ENCODE data around the gene HOXD12.

HOXD12 gene

GRCh38 chr2:176084611-176085119 is 14.9 kb upstream of the HOXD12 start:
- H3K27me3 ChIP-seq (ENCODE audit: control insufficient read depth in 1 of 2, insufficient read depth in 1 of 2, low read length in 2 of 2), result peaks cover 95 to 97% of the 10 kb centered on the region in 2 experiments
- no peak overlapping the region for H2BK120ac ChIP-seq (ENCODE audit: low read depth, low read length)
- H3K18ac ChIP-seq (ENCODE audit: low read depth in 1 of 2, low read length in 2 of 2), result no peak overlapping the region
- H4K8ac ChIP-seq (ENCODE audit: low read length), result no peak overlapping the region
- H3K4ac ChIP-seq (ENCODE audit: low read depth in 1 of 2, low read length in 2 of 2), result no peak overlapping the region
- no peaks in the 10 kb centered on the region for H3K9me3 ChIP-seq (ENCODE audit: control insufficient read depth, low read length)
- H3K79me1 ChIP-seq (replicated peaks; ENCODE audit: low read length, poor library complexity, severe bottlenecking), result no peaks in the 10 kb centered on the region
- no peak overlapping the region for H3K9ac ChIP-seq (ENCODE audit: low read length)
- no peak overlapping the region for H2AK5ac ChIP-seq (ENCODE audit: low read length, severe bottlenecking)
- no peak overlapping the region for H3K14ac ChIP-seq (ENCODE audit: low read length in 2 of 2)
- no peak overlapping the region for H2BK12ac ChIP-seq (ENCODE audit: low read length in 2 of 2)
- no peak overlapping the region for H4K91ac ChIP-seq (ENCODE audit: low read length)
- H3K4me1 ChIP-seq (ENCODE audit: control insufficient read depth, insufficient read depth, low read depth, low read length), result peaks cover 34% of the 10 kb centered on the region
- H2BK15ac ChIP-seq (ENCODE audit: low read depth, poor library complexity, severe bottlenecking), result no peak overlapping the region
- H2BK5ac ChIP-seq (ENCODE audit: low read depth, low read length, poor library complexity, severe bottlenecking), result no peak overlapping the region
- H3K4me3 ChIP-seq (ENCODE audit: insufficient read depth in 1 of 2, low read depth in 1 of 2, low read length in 2 of 2), result no peak overlapping the region
- H3K4me2 ChIP-seq (ENCODE audit: low read length, poor library complexity, severe bottlenecking), result no peak overlapping the region
- H3K23ac ChIP-seq (ENCODE audit: low read length in 2 of 2), result no peak overlapping the region
- peaks cover 0 to 3% of the 10 kb centered on the region in 2 experiments for H3K36me3 ChIP-seq (ENCODE audit: control insufficient read depth in 1 of 2, insufficient read depth in 2 of 2, low read depth in 1 of 2, low read length in 2 of 2)
- no peak for DNase-seq
- H3K27ac ChIP-seq (ENCODE audit: low read length, poor library complexity, severe bottlenecking), result no peak overlapping the region
- H2AFZ ChIP-seq (ENCODE audit: low read depth, low read length), result no peak overlapping the region
- WGBS, result 1% methylated on average over 26 of the region's 26 CpGs

DNA sequence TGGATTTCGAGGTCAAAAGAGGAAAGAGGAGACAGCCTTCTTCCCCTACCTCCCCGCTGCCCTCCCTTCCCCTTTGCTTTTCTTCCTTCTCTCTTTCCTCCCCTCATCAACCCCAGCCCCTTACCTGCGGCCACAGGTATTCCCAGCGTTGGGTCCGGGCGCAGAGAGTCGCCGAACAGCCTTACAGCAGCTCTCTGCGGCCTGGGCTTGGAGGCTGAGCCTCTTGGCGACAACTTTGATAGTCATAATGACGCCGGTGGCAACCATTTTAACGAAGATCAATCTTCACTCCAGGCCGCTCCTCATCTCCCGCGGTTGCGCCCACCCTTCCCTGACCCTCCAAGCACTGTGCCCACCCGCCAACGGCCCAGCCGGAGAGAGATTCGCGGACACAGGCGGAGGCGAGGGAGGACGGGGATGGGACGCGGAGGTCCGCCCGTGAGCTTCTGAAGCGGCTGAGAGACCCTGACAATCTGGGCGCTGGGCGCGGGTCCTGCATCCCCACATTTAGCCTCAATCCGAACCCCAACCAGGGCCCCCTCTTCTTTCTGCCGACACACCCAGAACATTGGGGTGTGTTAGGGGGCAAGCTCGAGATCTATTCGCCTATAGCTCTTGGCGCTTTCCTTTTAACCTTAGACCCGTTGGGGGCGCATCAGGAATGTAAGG is 14.3 kb upstream of the HOXD12 start:
- Histone ChIP-seq H3K36me3 (ENCODE audit: control insufficient read depth in 1 of 2, insufficient read depth in 2 of 2, low read depth in 1 of 2, low read length in 2 of 2) (peaks cover 0 to 3% of the 10 kb centered on the region in 2 experiments), H2BK120ac (ENCODE audit: low read depth, low read length) (no peak overlapping the region), H2BK5ac (ENCODE audit: low read depth, low read length, poor library complexity, severe bottlenecking) (no peak overlapping the region), H3K4me3 (ENCODE audit: insufficient read depth in 1 of 2, low read depth in 1 of 2, low read length in 2 of 2) (no peak overlapping the region), H3K79me1 (replicated peaks; ENCODE audit: low read length, poor library complexity, severe bottlenecking) (no peaks in the 10 kb centered on the region), H3K4ac (ENCODE audit: low read depth in 1 of 2, low read length in 2 of 2) (no peak overlapping the region), H2BK15ac (ENCODE audit: low read depth, poor library complexity, severe bottlenecking) (no peak overlapping the region), H3K23ac (ENCODE audit: low read length in 2 of 2) (no peak overlapping the region), H2AFZ (ENCODE audit: low read depth, low read length) (no peak overlapping the region), H3K14ac (ENCODE audit: low read length in 2 of 2) (no peak overlapping the region), H3K4me2 (ENCODE audit: low read length, poor library complexity, severe bottlenecking) (no peak overlapping the region), H3K4me1 (ENCODE audit: control insufficient read depth, insufficient read depth, low read depth, low read length) (peaks cover 30% of the 10 kb centered on the region), H3K27ac (ENCODE audit: low read length, poor library complexity, severe bottlenecking) (no peak overlapping the region), H3K27me3 (ENCODE audit: control insufficient read depth in 1 of 2, insufficient read depth in 1 of 2, low read length in 2 of 2) (peaks cover 99 to 100% of the 10 kb centered on the region in 2 experiments), H3K18ac (ENCODE audit: low read depth in 1 of 2, low read length in 2 of 2) (no peak overlapping the region), H2BK12ac (ENCODE audit: low read length in 2 of 2) (no peak overlapping the region), H3K9ac (ENCODE audit: low read length) (no peak overlapping the region), H3K9me3 (ENCODE audit: control insufficient read depth, low read length) (no peaks in the 10 kb centered on the region), H4K8ac (ENCODE audit: low read length) (no peak overlapping the region), H4K91ac (ENCODE audit: low read length) (no peak overlapping the region), H2AK5ac (ENCODE audit: low read length, severe bottlenecking) (no peak overlapping the region)
- WGBS, result 1% methylated on average over 29 of the region's 40 CpGs
- no peak for DNase-seq

DNA sequence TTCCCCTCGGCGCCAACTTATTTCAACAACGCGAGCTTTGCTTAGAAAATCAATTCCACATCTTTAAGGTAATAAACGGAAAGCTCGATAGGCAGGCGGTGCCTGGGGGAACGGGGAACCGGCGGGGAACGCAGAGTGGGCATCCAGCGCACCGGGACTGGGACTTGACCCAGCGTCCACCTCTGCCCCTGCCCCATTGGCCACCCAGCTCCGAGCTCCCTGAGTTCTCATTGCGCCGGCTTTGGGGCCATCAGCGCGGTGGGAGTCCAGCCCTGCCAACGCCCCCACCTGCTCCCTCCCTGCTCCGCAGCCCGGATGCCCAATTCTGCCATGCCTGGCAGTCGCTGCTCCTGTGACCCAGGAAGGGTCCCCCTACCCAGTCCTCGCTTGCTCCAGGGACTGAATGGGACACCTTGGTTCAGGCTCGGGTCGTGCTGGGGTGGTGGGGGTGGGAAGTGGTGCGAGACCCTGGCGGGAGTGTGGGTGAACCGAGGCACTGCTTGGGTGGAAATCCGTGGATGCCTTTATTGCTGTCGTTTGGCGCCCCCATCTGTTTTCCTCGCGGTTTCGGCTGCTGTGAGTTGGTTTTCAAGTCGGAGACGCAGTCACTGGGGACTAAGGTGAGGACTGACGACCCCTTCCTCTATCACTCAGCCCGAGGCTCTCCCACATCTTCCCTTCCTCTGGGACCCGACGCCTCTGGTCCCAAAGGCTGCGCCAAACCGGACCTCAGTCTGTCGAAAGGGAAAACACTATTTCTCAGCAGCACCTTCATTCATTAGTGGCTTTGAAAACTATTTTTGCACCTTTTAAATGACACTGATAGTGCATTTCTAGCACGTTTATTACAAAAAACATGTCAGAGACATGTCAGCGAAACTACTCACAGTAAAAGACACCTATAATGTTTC is 13.5 kb upstream of the HOXD12 start:
- no peak overlapping the region for H2BK5ac ChIP-seq (ENCODE audit: low read depth, low read length, poor library complexity, severe bottlenecking)
- no peaks in the 10 kb centered on the region for H3K79me1 ChIP-seq (replicated peaks; ENCODE audit: low read length, poor library complexity, severe bottlenecking)
- no peak for DNase-seq
- H3K14ac ChIP-seq (ENCODE audit: low read length in 2 of 2), result no peak overlapping the region
- no peak overlapping the region for H4K91ac ChIP-seq (ENCODE audit: low read length)
- no peak overlapping the region for H2AFZ ChIP-seq (ENCODE audit: low read depth, low read length)
- WGBS, result under 1% methylated on average over 43 of the region's 46 CpGs
- no peak overlapping the region for H2AK5ac ChIP-seq (ENCODE audit: low read length, severe bottlenecking)
- no peak overlapping the region for H3K4me2 ChIP-seq (ENCODE audit: low read length, poor library complexity, severe bottlenecking)
- H3K18ac ChIP-seq (ENCODE audit: low read depth in 1 of 2, low read length in 2 of 2), result no peak overlapping the region
- no peak overlapping the region for H2BK12ac ChIP-seq (ENCODE audit: low read length in 2 of 2)
- H3K4me1 ChIP-seq (ENCODE audit: control insufficient read depth, insufficient read depth, low read depth, low read length), result peaks cover 26% of the 10 kb centered on the region
- H3K4me3 ChIP-seq (ENCODE audit: insufficient read depth in 1 of 2, low read depth in 1 of 2, low read length in 2 of 2), result peak overlapping the region in 1 of 2 experiments; percentile 37
- H3K23ac ChIP-seq (ENCODE audit: low read length in 2 of 2), result peak overlapping the region in 1 of 2 experiments; percentile 66
- no peaks in the 10 kb centered on the region for H3K9me3 ChIP-seq (ENCODE audit: control insufficient read depth, low read length)
- H3K9ac ChIP-seq (ENCODE audit: low read length), result no peak overlapping the region
- peaks cover 98 to 100% of the 10 kb centered on the region in 2 experiments for H3K27me3 ChIP-seq (ENCODE audit: control insufficient read depth in 1 of 2, insufficient read depth in 1 of 2, low read length in 2 of 2)
- no peak overlapping the region for H3K4ac ChIP-seq (ENCODE audit: low read depth in 1 of 2, low read length in 2 of 2)
- no peak overlapping the region for H4K8ac ChIP-seq (ENCODE audit: low read length)
- H2BK120ac ChIP-seq (ENCODE audit: low read depth, low read length), result no peak overlapping the region
- H2BK15ac ChIP-seq (ENCODE audit: low read depth, poor library complexity, severe bottlenecking), result no peak overlapping the region
- H3K27ac ChIP-seq (ENCODE audit: low read length, poor library complexity, severe bottlenecking), result no peak overlapping the region
- peaks cover 0 to 3% of the 10 kb centered on the region in 2 experiments for H3K36me3 ChIP-seq (ENCODE audit: control insufficient read depth in 1 of 2, insufficient read depth in 2 of 2, low read depth in 1 of 2, low read length in 2 of 2)
